Stomach smooth muscle (tissue), 2 donors: ENCODE data around the gene CCL18.
"Not testable (repeated sequence)": the region's sequence is repeated elsewhere in the genome, so short reads cannot be mapped to it uniquely, and the experiment has no call there.

Experiments
- H3K27ac ChIP-seq: one replicate; pipeline ENCODE4 v1.7.0; 2013; ENCODE audit warnings: mild to moderate bottlenecking, low read length, inconsistent platforms
- H3K27me3 ChIP-seq, 2 donors: one replicate each; pipeline ENCODE4 v1.7.0; 2013; ENCODE audit warnings: low read length in 2 of 2; ENCODE audit not compliant: insufficient read depth in 2 of 2, control insufficient read depth in 1 of 2
- H3K36me3 ChIP-seq, 2 donors: one replicate each; pipeline ENCODE4 v1.7.0; 2013; ENCODE audit warnings: low read length in 2 of 2; ENCODE audit not compliant: control insufficient read depth in 2 of 2, insufficient read depth in 2 of 2
- H3K4me1 ChIP-seq: one replicate; pipeline ENCODE4 v1.7.0; 2013; ENCODE audit warnings: low read length; ENCODE audit not compliant: control insufficient read depth, insufficient read depth
- H3K4me3 ChIP-seq, 2 donors: one replicate each; pipeline ENCODE4 v1.7.0; 2013; ENCODE audit warnings: low read length in 2 of 2
- H3K9ac ChIP-seq, 2 donors: one replicate each; pipeline ENCODE4 v1.7.0; 2013; ENCODE audit warnings: low read length in 2 of 2, mild to moderate bottlenecking in 1 of 2
- H3K9me3 ChIP-seq, 2 donors: one replicate each; pipeline ENCODE4 v1.7.0; 2013; ENCODE audit warnings: low read length in 2 of 2; ENCODE audit not compliant: control insufficient read depth in 2 of 2
- donor health status: healthy.
- donor health status: Pancreatic carcinoma.

Gene CCL18

GRCh38 chr17:36070427-36070826 lies 6.4 kb downstream of the CCL18 start:
- no peak overlapping the region for H3K4me3 ChIP-seq
- peaks cover 0 to 3% of the 10 kb centered on the region in 2 donors for H3K27me3 ChIP-seq
- H3K9me3 ChIP-seq, result peaks cover 0 to under 1% of the 10 kb centered on the region in 2 donors
- no peak overlapping the region for H3K27ac ChIP-seq
- no peaks in the 10 kb centered on the region for H3K36me3 ChIP-seq
- H3K4me1 ChIP-seq, result no peaks in the 10 kb centered on the region
- no peak overlapping the region for H3K9ac ChIP-seq

- H3K9me3 ChIP-seq, result no peaks in the 10 kb centered on the region
- H3K27me3 ChIP-seq, result no peaks in the 10 kb centered on the region
- no peak overlapping the region for H3K4me3 ChIP-seq
- no peak overlapping the region for H3K27ac ChIP-seq
- H3K9ac ChIP-seq, result no peak overlapping the region
- no peaks in the 10 kb centered on the region for H3K36me3 ChIP-seq
- H3K4me1 ChIP-seq, result no peaks in the 10 kb centered on the region
Observed at GRCh38 chr17:36071751-36072150, 7.7 kb downstream of the CCL18 start.

DNA sequence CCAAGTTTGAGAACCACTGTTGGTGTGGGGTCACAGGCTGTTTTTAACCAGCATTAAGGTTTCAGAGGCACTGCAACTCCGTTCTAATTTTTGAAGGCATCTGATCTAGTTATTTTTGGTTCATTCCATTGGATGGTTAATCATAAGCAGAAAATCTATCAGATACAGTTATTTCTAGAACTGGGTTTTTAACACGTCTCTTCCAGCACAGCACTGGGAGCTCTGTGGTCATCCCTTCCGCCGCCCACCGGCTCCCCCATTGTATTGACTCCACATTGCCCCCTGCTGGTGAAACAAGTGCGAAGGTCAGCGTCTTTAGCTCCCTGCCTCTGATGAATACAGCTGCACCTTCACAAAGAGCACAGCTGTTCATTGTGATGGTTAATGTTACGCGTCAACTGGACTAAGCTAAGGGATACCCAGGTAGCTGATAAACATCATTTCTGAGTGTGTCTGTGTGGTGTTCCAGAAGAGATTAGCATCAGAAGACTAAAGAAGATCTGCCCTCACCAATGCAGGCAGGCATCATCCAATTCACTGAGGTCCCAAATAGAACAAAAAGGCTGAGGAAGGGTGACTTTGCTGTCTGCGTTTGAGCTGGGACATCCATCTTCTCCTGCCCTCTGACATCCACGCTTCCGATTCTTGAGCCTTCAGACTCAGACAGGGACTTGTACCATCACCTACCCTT lies 8.5 kb downstream of the CCL18 start:
- no peaks in the 10 kb centered on the region for H3K36me3 ChIP-seq
- no peaks in the 10 kb centered on the region for H3K27me3 ChIP-seq
- H3K4me1 ChIP-seq, result no peaks in the 10 kb centered on the region
- H3K4me3 ChIP-seq, result no peak overlapping the region
- H3K9me3 ChIP-seq, result peaks cover 0 to 5% of the 10 kb centered on the region in 2 donors
- no peak overlapping the region for H3K9ac ChIP-seq
- no peak overlapping the region for H3K27ac ChIP-seq

- H3K4me1 ChIP-seq, result no peaks in the 10 kb centered on the region
- H3K27ac ChIP-seq, result no peak overlapping the region
- H3K9me3 ChIP-seq, result peaks cover 0 to 5% of the 10 kb centered on the region in 2 donors
- H3K36me3 ChIP-seq, result no peaks in the 10 kb centered on the region
- H3K4me3 ChIP-seq, result no peak overlapping the region
- H3K9ac ChIP-seq, result no peak overlapping the region
- H3K27me3 ChIP-seq, result no peaks in the 10 kb centered on the region
Observed at GRCh38 chr17:36074365-36074764, 10.3 kb downstream of the CCL18 start.

- H3K4me3 ChIP-seq, H3K27ac ChIP-seq, H3K9me3 ChIP-seq, H3K4me1 ChIP-seq, H3K27me3 ChIP-seq, H3K9ac ChIP-seq, H3K36me3 ChIP-seq: not testable (repeated sequence)
Observed at GRCh38 chr17:36081681-36082471, 17.8 kb downstream of the CCL18 start.

GRCh38 chr17:36082482-36083120 lies 18.5 kb downstream of the CCL18 start:
- not testable (repeated sequence) for H3K9me3 ChIP-seq, H3K27ac ChIP-seq, H3K27me3 ChIP-seq, H3K9ac ChIP-seq, H3K4me3 ChIP-seq, H3K36me3 ChIP-seq, H3K4me1 ChIP-seq

DNA sequence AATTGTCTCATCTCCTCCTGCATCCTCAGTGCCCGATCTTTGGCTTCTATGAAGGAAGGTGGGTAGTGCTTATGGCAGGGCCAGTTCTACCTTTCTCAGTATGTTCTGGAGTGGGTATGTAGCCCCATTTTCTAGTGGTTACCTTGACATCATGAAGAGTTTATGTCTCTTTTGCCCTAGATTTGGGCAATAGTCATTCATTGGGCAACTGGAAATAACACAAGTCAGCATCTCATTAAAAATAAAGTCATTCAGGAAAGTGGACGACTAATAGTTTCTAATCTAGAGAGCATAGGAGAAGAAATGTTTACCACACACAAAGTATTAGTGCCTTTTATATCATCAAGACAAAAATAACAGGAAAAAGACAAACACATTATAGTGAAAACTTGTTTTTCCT lies 19.6 kb downstream of the CCL18 start:
- not testable (repeated sequence) for H3K36me3 ChIP-seq, H3K4me1 ChIP-seq, H3K9me3 ChIP-seq, H3K4me3 ChIP-seq, H3K9ac ChIP-seq, H3K27me3 ChIP-seq, H3K27ac ChIP-seq

DNA sequence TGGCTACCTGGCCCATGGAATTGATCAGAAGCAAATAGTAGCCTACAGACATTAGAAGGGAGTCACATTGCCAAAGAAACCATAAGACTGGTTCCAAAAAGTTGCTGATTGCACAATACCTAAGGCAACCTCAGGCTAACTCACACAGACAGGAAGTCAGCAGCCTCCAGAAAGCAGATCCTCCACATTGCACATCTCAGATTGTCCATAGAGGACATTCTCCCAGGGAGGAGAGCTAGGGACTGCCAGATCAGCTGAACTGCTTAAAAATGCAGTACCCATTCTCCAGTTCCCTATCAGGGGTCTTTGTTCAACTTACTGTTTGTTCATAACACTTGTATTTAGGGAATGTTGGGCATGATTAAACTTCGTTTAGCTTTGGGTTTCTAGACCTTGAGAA lies 21.7 kb downstream of the CCL18 start:
- no peak overlapping the region for H3K27ac ChIP-seq

DNA sequence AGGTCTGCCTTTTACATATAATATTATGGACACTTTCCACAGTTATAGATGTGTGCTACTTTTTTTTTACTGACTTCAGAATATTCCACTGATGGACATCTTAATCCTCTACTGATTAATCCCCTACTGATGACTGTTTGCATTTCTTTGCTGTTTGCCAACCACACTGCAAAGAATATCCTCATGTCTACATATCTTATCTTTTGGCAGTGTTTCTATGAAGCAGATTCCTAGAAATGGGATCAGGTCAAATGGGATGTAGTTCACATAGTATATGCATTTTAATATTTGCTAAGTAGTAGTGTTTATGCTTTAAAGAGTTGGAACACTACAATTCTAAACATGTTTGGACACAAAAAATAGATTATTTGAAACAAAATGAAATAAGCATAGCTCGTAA lies 22.7 kb downstream of the CCL18 start:
- Histone ChIP-seq H3K4me3 (no peak overlapping the region), H3K9ac (no peak overlapping the region), H3K9me3 (no peaks in the 10 kb centered on the region), H3K36me3 (no peaks in the 10 kb centered on the region), H3K27ac (no peak overlapping the region), H3K4me1 (no peaks in the 10 kb centered on the region), H3K27me3 (peaks cover 0 to 2% of the 10 kb centered on the region in 2 donors)

More for the DNA sequence above, 21.7 kb downstream of the CCL18 start:
- Histone ChIP-seq H3K9me3 (no peaks in the 10 kb centered on the region), H3K9ac (no peak overlapping the region), H3K4me1 (no peaks in the 10 kb centered on the region), H3K36me3 (no peaks in the 10 kb centered on the region), H3K27me3 (peaks cover 0 to 2% of the 10 kb centered on the region in 2 donors), H3K4me3 (no peak overlapping the region)

GRCh38 chr17:36087471-36087870 lies 23.4 kb downstream of the CCL18 start:
- not testable (repeated sequence) for H3K4me3 ChIP-seq, H3K27me3 ChIP-seq, H3K9ac ChIP-seq, H3K9me3 ChIP-seq, H3K36me3 ChIP-seq, H3K4me1 ChIP-seq, H3K27ac ChIP-seq
